ENCODE measurements around the gene PRR23E. TPM values are rescaled to one million over a fixed set of nuclear protein-coding genes. Genes with fewer than 3 reads are reported as not detected.

The PRR23E gene
- polyA plus RNA-seq, 4 donors: not detected

DNA sequence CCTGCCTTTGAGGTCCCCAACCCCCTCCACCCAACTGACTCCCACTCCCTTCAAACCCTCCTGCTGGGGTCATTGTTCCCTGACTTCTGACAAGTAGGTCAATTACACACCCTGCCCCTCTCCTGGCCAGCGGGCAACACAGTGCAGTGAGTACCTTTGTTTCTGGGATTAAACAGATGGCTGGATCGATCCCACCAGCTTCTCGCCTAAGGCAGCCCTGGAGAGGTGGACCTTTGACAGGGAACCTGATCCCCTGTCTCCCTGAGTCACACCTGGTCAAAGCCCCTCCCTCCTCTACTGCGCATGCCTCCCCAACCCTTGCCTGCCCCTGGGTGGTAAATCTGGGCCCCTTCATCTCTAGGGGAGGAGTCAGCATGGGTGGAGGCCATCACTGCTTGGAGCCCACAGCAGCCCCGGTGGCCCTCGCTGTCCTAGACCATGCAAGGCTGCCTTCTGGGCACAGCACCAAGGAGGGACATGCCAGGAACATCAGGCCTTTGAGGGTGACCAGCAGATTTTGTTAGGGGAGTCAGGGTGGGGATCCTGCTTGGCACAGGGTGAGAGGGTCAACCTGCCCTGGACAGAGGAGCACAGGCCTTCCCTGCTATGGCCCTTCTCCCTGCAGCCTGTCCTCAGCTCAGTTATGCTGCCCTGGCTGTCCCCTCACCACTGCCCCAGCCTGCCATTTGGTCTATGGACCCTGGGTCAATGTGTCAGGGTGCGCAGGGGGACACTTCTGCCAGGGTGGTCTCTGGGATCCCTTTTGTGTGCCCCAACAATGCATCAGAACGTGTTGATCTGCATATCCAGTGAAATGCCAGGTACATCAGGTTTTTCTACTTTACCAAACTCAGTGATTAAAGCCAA, 9.8 kb upstream of the PRR23E start:
- DNase-seq (ENCODE audit: low read depth in 4 of 4, low spot score in 3 of 4): no peak

DNA sequence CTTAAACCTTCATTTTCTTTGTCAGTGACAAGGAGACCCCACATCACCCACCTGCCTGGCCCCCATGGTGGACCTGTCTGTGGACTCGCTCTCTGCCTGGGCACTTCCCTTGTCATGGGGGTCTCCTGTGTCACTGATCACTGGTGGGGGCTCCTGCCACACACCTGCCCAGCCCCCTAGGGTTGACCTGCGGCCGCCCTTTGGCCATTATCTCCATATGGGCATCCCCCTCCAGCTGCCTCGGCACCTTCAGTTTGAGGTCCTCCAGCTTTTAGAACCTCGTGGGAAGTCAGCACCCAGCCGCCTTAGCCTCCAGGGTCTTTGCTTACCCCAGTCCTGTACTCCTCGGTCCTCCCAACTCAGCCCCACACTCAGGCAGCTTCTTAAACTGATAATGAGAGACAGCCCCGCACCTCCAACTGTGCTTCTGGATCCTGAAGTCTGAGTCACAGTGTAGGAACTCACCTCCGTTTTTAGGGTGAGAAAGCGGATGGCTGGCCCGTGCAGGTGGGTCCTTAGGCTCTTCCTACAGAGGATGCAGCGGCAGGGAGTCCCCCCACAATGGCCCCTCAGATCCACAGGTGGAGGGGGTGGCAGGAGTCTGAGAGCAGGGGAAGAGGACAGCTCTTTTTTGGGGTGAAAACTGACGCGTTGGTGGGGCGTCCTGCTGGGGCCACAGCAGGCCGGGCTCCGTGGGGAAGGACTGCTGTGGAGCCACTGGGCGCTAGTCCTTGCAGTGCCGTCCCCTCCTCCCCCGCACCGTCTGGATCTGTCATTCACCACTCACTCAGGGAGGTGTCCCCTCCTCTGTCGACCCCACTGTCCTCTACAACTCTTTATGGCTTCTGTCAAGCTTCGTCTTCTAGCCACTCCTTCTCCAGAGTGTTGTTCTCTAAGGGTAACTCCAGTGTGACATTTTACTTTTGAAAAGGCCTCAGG, 8.7 kb upstream of the PRR23E start:
- DNase-seq (ENCODE audit: low read depth in 4 of 4, low spot score in 3 of 4): no peak

DNA sequence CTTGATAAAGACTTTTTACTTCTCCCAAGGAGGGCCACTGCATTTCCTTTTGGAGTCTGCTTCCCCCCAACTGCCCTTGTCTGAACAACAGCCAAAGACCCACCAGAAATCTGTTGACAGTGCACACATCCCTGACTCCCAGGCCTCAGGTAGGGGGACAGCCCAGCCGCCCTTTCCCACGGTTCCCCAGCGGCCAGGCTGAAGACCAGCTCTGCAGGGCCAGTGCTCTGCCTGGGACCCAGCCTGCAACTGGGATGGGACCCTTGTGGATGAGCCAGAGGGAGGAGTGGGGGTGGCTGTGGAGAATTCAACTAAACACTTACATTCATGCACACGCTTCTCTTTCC, 8.1 kb upstream of the PRR23E start:
- DNase-seq (ENCODE audit: low read depth in 4 of 4, low spot score in 3 of 4): no peak

DNA sequence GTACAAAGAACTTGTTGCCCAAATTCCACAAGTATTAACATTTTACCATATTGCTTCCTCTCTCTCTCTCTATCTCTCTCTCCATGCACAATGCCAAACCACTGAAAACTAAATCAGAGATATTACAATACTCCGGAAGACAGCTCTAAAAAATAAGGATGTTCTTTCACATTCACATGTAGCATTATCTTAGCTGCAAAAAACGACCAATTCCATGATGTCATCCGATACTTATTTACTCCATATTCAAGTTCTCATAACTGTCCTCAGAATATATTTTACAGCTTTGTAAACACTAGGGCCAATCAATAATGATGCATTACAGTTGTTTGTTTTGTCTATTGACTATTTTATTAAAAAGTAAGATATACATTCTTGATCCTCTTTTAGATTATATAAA, 7.7 kb upstream of the PRR23E start:
- DNase-seq (ENCODE audit: low read depth in 4 of 4, low spot score in 3 of 4): no peak

DNA sequence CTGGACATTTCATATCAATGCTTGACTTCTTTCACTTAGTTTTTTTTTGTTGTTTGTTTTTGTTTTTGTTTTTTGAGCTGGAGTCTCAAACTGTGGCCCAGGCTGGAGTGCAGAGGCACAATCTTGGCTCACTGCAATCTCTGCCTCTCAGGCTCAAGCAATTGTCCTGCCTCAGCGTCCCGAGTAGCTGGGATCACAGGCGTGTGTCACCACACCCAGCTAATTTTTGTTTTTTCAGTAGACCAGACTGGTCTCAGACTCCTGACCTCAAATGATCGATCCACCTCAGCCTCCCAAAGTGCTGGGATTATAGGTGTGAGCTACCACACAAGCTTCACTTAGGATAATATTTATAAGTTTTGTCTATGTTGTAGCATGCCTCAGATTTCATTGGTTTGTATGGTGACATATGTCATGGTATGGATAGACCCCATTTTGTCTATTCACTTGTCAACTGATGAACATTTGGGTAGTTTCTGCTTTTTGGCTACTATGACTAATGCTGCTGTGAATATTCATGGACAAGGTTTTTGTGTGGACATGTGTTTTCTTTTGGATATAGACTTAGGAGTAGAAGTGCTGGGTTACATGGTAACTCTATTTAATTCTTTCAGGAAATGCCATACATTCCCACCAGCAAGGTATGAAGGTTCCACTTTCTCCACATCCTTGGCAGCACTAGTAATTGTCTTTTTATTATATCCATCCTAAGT, 6.8 kb upstream of the PRR23E start:
- DNase-seq (ENCODE audit: low read depth in 4 of 4, low spot score in 3 of 4): no peak

DNA sequence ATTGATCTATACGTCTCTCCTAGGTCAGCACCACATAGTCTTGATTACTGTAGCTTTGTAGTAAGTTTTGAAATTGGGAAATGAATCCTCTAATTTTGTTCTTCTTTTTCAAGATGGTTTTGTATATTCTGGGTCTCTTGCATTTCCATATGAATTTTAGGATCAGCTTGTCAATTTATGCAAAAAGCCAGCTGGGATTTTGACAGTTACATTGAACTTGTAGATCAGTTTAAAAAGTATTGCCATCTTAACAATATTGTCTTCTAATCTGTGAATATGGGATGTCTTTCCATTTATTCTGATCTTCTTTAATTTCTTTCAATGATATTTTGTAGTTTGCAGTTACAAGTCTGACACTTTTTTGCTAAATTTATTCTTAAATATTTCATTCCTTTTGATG, 5.6 kb upstream of the PRR23E start:
- DNase-seq (ENCODE audit: low read depth in 4 of 4, low spot score in 3 of 4): no peak

DNA sequence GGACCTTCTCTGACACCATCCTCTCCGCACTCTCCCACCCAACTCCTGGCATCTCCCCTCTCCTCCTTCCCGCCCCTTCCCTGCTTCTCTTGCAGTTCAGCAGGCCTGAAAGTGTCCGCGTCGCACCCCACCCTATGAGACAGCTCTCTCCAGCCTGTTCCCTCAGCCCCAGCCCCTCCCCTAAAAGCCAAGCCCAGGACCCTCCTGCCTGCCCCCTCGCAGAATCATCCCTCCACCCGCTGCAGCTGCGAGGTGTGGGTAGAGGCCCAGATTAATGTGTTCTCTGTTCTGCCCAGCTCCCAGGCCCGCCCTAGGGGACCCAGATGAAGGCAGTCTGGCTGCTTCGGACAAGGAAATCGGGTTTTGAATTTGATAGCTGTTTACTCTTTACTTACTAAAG, 410 bp downstream of the PRR23E start:
- no peak for DNase-seq (ENCODE audit: low read depth in 4 of 4, low spot score in 3 of 4)

DNA sequence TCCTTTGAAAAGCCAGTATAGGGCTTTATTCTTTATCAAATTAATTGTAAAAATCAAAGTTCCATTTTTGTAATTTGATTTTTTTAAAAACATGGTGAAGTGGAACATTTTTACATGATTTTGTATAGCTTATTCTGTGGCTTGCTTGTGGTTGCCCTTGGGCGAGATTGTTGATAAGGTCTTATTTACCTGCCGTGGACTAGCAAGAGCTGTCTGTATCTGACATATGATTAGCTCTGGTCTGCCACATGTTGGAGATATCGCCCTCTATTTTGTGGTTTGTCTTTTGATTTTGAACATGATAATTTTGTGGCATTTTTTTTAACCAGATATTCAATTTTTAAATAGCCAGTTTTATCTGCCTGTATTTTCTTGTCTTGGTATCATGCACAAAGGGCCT, 844 bp downstream of the PRR23E start:
- DNase-seq (ENCODE audit: low read depth in 4 of 4, low spot score in 3 of 4): no peak

DNA sequence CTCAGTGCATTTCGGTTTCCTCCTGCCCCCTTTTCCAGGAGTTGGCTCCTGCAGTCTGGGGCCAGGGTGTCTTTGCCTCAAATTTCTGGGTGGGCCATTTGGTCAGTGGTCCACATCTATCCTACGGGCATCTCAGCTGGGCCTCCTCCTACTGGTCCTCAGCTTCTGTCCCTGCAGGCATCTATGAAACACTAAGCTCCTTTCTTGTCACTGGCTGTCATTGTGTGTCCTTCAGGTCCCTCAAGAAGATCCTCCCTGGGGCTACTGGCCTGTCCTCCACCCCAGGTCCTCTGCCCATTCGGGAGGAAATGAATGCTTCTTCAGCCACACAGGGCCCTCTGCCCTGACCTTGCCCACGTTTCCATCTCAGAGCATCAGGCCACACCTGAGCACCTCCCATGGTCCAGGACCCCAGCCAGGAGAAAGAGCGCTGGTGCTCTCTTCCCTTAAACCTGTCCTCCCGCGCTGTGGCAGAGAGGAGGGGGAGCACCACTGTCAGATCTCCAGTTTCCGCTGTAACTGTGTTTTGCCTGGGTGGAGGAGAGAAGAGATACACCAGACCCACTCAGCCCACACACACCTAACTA, 1.8 kb downstream of the PRR23E start:
- DNase-seq (ENCODE audit: low read depth in 4 of 4, low spot score in 3 of 4): no peak

DNA sequence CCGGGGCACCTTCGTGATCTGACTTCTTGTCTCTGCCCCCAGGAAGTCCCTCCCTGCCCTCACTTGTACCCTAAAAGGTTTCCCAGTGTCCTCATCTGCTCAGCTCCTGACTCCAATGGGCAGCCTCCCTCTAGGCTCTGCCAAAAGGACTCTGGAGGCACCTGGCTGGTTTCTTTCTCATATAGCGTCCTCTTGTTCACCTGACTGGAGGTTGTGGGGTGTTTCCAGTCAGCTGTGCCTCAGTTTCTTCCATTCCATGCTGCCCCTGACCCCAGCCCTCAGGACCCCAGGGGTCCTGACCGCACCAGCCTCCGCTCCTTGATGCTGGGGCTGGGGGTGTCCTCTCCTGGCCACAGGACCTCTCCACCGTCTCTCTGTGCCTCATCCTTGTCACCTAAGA, 2.5 kb downstream of the PRR23E start:
- DNase-seq (ENCODE audit: low read depth in 4 of 4, low spot score in 3 of 4): no peak

DNA sequence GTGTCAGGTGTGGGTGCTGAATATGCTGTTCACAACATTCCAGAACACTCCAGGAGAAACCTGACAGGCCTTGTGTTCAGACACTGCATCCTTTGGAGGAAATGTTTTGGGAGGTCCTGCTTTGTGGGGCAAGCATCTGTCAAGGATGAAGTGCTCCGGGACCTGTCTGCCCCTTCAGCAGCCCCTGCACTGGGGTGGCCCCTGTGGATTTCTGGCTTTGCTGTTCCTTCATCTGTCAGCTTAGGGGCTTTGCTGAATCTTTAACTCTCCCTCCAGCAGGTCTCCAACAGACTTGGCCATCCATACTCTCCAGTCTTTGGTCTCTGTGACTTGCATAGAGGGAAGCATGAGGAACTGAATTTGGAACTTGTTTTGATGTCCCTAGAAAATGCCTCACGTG, 3.1 kb downstream of the PRR23E start:
- DNase-seq (ENCODE audit: low read depth in 4 of 4, low spot score in 3 of 4): no peak

DNA sequence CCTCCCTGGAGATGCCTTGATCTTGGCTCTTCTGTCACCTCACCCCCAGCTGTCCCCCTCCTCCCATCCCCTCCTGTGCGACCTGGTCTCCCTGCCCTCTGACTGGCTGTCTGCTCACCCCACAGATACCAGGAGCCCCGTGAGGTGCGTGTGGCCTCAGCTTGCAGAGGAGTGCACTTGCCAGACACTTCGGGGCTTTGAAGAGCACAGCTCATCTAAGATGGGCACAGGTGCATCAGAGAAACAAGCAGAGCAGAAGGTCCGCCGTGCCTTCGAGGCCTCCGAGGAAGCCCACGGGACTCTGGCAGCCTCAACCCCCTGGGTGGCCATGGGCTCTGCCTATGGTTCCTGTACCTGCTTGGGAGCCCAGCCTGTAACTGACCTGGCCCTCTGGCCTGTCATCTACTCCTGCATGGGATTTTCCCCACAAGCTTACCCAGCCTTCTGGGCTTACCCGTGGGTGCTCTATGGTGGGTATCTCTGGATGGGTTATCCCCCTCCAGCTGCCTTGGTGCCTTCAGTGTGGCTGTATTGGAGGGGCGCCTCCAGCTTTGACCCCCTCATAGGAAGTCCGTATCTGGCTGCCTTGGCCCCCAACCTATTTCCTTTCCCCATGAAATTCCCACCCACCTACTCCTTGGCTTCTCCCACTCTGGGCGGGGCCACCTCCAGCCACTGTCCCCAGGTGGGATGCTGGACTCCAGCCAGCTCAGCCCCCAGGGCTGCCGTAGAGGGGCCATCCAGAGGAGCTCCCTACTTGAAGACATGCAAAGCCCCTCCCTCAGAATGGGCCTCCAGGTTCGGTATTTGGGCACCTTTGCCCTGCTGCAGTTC, 3.8 kb downstream of the PRR23E start:
- no peak for DNase-seq (ENCODE audit: low read depth in 4 of 4, low spot score in 3 of 4)

DNA sequence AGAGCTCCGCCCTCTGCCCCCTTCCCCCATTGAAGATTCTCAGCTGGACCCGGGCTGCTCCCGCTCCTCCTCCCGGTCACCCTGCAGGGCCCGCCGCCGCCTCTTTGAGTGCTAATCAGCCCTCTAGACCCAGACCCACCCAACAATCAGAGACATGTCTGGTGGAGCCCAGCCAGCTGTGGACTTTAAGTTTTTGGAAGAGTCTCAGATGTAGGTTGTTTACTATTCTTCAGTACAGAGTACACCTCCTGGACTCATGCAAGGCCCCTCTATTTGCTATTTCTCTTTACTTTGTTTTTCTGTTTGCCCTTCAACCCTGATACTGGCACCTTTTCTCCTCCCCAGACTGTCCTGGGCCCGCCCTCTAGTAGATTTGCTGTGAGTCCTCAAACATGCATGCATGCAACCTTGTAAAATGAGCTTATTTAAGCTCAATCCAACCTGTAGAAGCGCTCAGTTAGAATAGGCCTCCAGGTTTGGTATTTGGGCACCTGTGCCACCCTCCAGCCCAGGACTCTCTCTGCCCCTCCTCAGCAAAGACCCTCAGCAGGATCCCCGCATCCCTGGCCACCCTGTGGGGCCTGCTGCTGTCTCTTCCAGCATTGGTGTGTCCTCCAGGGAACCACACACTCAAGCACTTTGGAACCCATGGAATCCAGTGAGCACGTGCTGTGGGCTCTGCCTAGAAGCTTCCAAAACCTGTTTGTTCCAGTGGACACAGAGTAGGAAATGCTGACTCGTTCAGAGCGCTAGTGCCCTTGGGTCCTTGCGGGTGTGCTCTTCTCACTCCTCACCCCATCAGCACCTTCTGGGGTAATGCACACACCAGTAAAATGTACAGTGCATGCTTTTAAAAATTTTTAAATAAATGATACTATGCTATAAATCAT, 4.6 kb downstream of the PRR23E start:
- DNase-seq (ENCODE audit: low read depth in 4 of 4, low spot score in 3 of 4): no peak

DNA sequence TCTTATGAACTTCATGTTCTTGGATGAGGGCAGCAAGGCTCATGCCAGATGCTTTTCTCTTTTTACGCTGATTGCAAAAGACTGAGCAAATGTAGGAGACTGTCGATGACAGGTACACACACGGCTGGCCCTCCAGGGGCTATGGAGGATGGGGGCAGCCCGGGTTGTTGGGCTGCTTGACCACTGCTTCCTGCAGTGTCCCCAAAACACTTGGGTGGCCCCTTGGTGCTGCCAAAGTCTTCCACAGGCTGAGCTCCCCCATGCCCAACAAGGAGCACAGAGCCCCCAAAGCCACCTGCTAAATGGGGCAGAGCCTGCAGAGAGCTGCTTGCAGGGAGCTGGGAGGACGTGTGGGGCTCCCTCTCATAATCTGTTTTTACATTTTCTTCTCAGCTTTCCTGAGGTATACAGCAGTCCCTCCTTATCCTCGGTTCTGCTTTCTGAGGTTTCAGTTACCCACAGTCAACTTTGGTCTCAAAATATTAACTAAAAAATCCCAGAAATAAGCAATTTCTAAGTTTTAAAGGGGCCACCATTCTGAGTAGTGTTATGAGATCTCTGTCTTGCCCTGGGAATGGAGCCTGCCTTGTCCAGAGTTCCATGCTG, 7.3 kb downstream of the PRR23E start:
- no peak for DNase-seq (ENCODE audit: low read depth in 4 of 4, low spot score in 3 of 4)

DNA sequence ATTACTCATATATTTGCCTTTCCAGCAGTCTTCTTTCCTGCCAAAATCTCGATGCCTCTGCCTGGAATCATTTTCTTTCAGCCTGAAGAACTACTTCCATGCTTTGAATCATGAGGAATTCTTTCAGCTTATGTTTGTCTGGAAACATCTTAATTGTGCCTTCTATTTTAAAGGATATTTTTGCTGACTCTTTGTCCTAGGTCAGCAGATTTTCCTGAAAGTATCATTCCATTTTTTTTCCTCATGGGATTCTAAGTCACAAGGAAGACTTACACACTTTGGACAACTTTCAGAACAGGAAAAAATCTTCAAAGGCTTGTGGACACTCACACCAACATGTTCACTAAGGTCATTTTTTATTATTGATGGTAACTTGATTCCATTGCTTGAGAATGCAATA, 10.1 kb downstream of the PRR23E start:
- no peak for DNase-seq (ENCODE audit: low read depth in 4 of 4, low spot score in 3 of 4)

DNA sequence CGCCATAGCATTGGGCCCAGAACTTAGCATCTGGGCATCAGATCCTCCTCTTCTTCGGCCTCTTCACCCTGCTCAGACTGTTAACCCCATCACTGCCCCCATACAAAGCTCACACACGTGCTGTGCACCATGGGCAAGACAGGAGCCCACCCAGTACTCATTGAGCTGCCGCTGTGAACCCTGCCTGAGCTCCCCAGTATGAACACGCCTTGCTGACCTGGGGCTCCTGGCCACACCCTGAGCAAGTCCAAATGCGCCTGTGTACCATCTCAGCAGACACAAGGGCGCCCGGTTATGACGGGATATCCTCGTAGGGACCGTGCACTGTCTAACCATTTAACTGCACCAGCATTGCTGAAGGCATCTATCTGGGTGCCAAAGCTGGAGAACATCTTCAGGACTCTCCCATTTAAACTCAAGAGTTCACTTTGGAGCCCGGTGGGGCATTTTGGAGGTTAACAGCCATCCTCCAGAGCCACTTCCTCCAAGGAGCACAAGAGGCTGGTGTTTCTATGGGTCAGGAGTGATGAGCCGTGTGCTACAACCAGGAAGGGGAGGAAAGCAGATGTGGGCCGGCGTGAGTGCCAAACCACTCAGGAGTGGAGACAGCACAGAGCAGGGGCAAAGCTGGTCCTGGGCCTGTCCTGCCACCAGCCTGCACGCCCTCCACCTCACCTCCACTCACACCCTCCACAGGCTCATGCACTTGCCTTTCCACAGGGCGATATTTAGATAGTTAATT, 12.1 kb downstream of the PRR23E start:
- DNase-seq (ENCODE audit: low read depth in 4 of 4, low spot score in 3 of 4): no peak

DNA sequence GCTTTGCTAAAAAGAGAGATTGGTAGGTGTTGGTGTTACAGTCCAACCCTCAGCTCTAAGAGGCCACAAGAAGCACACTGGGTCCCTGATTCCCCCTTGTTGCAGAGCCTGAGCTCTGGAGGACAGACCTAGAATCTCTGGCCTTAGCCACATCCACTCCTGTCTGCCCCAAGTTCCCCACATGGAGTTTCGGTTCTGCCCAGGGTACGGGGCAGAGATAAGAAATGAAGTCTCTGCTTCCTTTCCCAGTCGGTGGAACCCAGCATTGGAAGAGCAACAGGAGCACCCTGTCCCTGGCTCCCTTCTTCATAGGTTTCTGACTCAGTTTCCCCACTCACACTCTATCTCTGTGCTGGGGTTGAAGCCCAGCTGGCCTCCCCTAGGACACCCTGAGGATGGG, 13.2 kb downstream of the PRR23E start:
- no peak for DNase-seq (ENCODE audit: low read depth in 4 of 4, low spot score in 3 of 4)

Measured in right renal pelvis (tissue), 4 donors.